Measurements from ENCODE around the gene ANAPC13.

Gene ANAPC13

GRCh38 chr3:134471521-134472193 is 14.1 kb downstream of the ANAPC13 start:
- Histone ChIP-seq H3K4me1 (ENCODE audit: control insufficient read depth, insufficient read depth, low read length) (no peaks in the 10 kb centered on the region), H3K27ac (ENCODE audit: extremely low read depth, low read depth, low read length) (no peak overlapping the region), H3K9me3 (ENCODE audit: control insufficient read depth, insufficient read depth, low read depth, low read length) (no peaks in the 10 kb centered on the region), H3K36me3 (ENCODE audit: control insufficient read depth in 2 of 2, insufficient read depth in 1 of 2, low read length in 2 of 2) (peaks cover 0 to 11% of the 10 kb centered on the region in 2 experiments; a peak in 1 of 3 replicates), H3K4me3 (ENCODE audit: low read depth, low read length) (no peak overlapping the region)
- ChIA-PET POLR2A (interaction anchor here (0.7 kb wide), 1 partner anchor 10 kb away, joined by 6 read pairs; no protein-coding TSS in a partner anchor), CTCF (interaction anchor here (0.9 to 6.3 kb wide), 5 partner anchors 11 to 259 kb away, joined by 3 to 124 read pairs (median 15); no protein-coding TSS in a partner anchor)
- TF ChIP-seq ZXDB (tag by site-specific recombination; IDR thresholded peaks at IDR 0.05) (no peak), ZNF239 (tag by site-specific recombination; IDR thresholded peaks at IDR 0.05) (no peak), ZNF426 (tag by site-specific recombination; IDR thresholded peaks at IDR 0.05) (no peak), ZNF629 (tag by site-specific recombination; IDR thresholded peaks at IDR 0.05) (no peak), ZNF596 (tag by site-specific recombination; IDR thresholded peaks at IDR 0.05) (no peak), PBX3 (CRISPR knock-in tag; IDR thresholded peaks at IDR 0.05) (no peak), YY2 (tag by site-specific recombination; IDR thresholded peaks at IDR 0.05) (no peak), ZNF677 (tag by site-specific recombination; IDR thresholded peaks at IDR 0.05) (no peak), ZNF221 (tag by site-specific recombination; IDR thresholded peaks at IDR 0.05; ENCODE audit: borderline replicate concordance) (no peak), SCRT1 (tag by site-specific recombination; IDR thresholded peaks at IDR 0.05; ENCODE audit: borderline replicate concordance) (no peak), SCRT2 (tag by site-specific recombination; IDR thresholded peaks at IDR 0.05) (no peak), SETDB1 (IDR thresholded peaks at IDR 0.05; ENCODE audit: insufficient read length, low read length) (no peak), SP3 (tag by site-specific recombination; IDR thresholded peaks at IDR 0.05) (no peak), ZSCAN23 (tag by site-specific recombination; IDR thresholded peaks at IDR 0.05) (no peak), ZNF624 (tag by site-specific recombination; IDR thresholded peaks at IDR 0.05) (no peak), ZBTB21 (tag by site-specific recombination; IDR thresholded peaks at IDR 0.05) (no peak)

GRCh38 chr3:134468519-134468918 is 17.3 kb downstream of the ANAPC13 start:
- Histone ChIP-seq H3K4me3 (ENCODE audit: low read depth, low read length) (no peak overlapping the region), H3K36me3 (ENCODE audit: control insufficient read depth in 2 of 2, insufficient read depth in 1 of 2, low read length in 2 of 2) (no peaks in the 10 kb centered on the region), H3K9me3 (ENCODE audit: control insufficient read depth, insufficient read depth, low read depth, low read length) (no peaks in the 10 kb centered on the region), H3K27ac (ENCODE audit: extremely low read depth, low read depth, low read length) (no peak overlapping the region), H3K4me1 (ENCODE audit: control insufficient read depth, insufficient read depth, low read length) (no peaks in the 10 kb centered on the region)
- ChIA-PET POLR2A (no interaction called here), CTCF (no interaction called here)
- TF ChIP-seq ZNF354C (tag by site-specific recombination; IDR thresholded peaks at IDR 0.05; ENCODE audit: borderline replicate concordance, low read depth) (no peak), KLF16 (tag by site-specific recombination; IDR thresholded peaks at IDR 0.05) (no peak), ZNF830 (tag by site-specific recombination; IDR thresholded peaks at IDR 0.05; ENCODE audit: low read depth) (no peak), ZNF202 (tag by site-specific recombination; IDR thresholded peaks at IDR 0.05; ENCODE audit: borderline replicate concordance) (no peak), ZNF549 (tag by site-specific recombination; IDR thresholded peaks at IDR 0.05) (no peak), ZNF184 (tag by site-specific recombination; IDR thresholded peaks at IDR 0.05) (no peak)

- H3K9me3 ChIP-seq (ENCODE audit: control insufficient read depth, insufficient read depth, low read depth, low read length) = no peaks in the 10 kb centered on the region
- no peak overlapping the region for H3K27ac ChIP-seq (ENCODE audit: extremely low read depth, low read depth, low read length)
- ChIA-PET POLR2A (no interaction called here), CTCF (interaction anchor here (0.6 to 1.6 kb wide), 4 partner anchors 10 to 158 kb away, joined by 3 to 6 read pairs (median 4); no protein-coding TSS in a partner anchor)
- no peak overlapping the region for H3K4me3 ChIP-seq (ENCODE audit: low read depth, low read length)
- TF ChIP-seq ZNF26 (tag by site-specific recombination; IDR thresholded peaks at IDR 0.05) (no peak), YY1 (tag by site-specific recombination; IDR thresholded peaks at IDR 0.05) (no peak)
- H3K4me1 ChIP-seq (ENCODE audit: control insufficient read depth, insufficient read depth, low read length) = no peaks in the 10 kb centered on the region
- H3K36me3 ChIP-seq (ENCODE audit: control insufficient read depth in 2 of 2, insufficient read depth in 1 of 2, low read length in 2 of 2) = no peaks in the 10 kb centered on the region
Measured at GRCh38 chr3:134466331-134466730, 19.5 kb downstream of the ANAPC13 start.

All from HEK293 (cell line).